Natural killer cell (primary cell): ENCODE data around the gene CNPY4. TPM values are rescaled to one million over a fixed set of nuclear protein-coding genes. Genes with fewer than 3 reads are reported as not detected.

Experiments used
- ATAC-seq, 3 donors: fragments of 150-1000 bp in 2 of 3; fragments of 200-7000 bp in 1 of 3; cut with Tn5 transposase; 1 replicate in 1 of 3; 2 replicates in 2 of 3; pipeline ENCODE4 v1.10.0; 2021; ENCODE audit warnings: mild to moderate bottlenecking in 2 of 3, moderate library complexity in 2 of 3
- DNase-seq, 2 donors: peaks; one replicate each; pipeline versions ENCODE4 v3.0.0 to v3.0.0-alpha.2; 2013 to 2021; ENCODE audit warnings: mixed read lengths in 1 of 2
- H3K27ac ChIP-seq: one replicate; pipeline ENCODE4 v1.5.1; 2013; ENCODE audit warnings: mild to moderate bottlenecking, low read length
- H3K27me3 ChIP-seq: one replicate; pipeline ENCODE4 v1.6.1; 2013; ENCODE audit warnings: low read length; ENCODE audit not compliant: control insufficient read depth, insufficient read depth
- H3K36me3 ChIP-seq: one replicate; pipeline ENCODE4 v1.6.1; 2013; ENCODE audit warnings: low read length; ENCODE audit not compliant: control insufficient read depth, insufficient read depth
- H3K4me1 ChIP-seq: one replicate; pipeline ENCODE4 v1.6.1; 2013; ENCODE audit warnings: low read length; ENCODE audit not compliant: control insufficient read depth, insufficient read depth
- H3K4me3 ChIP-seq: one replicate; pipeline ENCODE4 v1.5.1; 2013; ENCODE audit warnings: low read length
- H3K9me3 ChIP-seq: one replicate; pipeline ENCODE4 v1.6.1; 2013; ENCODE audit warnings: low read length; ENCODE audit not compliant: control insufficient read depth, insufficient read depth
- H3K27ac Mint-ChIP-seq, 2 donors: one replicate each; pipeline ENCODE4 v1.8.0; 2022; ENCODE audit warnings: mild to moderate bottlenecking in 2 of 2, mixed read lengths in 2 of 2, moderate library complexity in 1 of 2
- H3K27me3 Mint-ChIP-seq, 2 donors: one replicate each; pipeline ENCODE4 v1.8.0; 2022; ENCODE audit warnings: low read depth in 2 of 2, mixed read lengths in 2 of 2
- H3K36me3 Mint-ChIP-seq: one replicate; pipeline ENCODE4 v1.8.0; 2022; ENCODE audit warnings: mixed read lengths
- H3K4me1 Mint-ChIP-seq, 2 donors: one replicate each; pipeline ENCODE4 v1.8.0; 2022; ENCODE audit warnings: mixed read lengths in 2 of 2
- H3K4me3 Mint-ChIP-seq: one replicate; pipeline ENCODE4 v1.8.0; 2022; ENCODE audit warnings: mild to moderate bottlenecking, moderate library complexity, mixed read lengths
- H3K9me3 Mint-ChIP-seq, 2 donors: one replicate each; pipeline ENCODE4 v1.8.0; 2022; ENCODE audit warnings: mixed read lengths in 2 of 2
- CTCF ChIP-seq: fragments of 200-600 bp; IDR thresholded peaks from one replicate; pipeline ENCODE4 v1.8.0; 2022; ENCODE audit warnings: antibody characterized with exemption
- WGBS: methylation state at CpG from one replicate; pipeline ENCODE4 v1.1.7; 2013; ENCODE audit warnings: missing lambda C conversion rate; ENCODE audit not compliant: insufficient coverage; 5-methylcytosine and 5-hydroxymethylcytosine counted together
- intact Hi-C: fragments of 100-400 bp; cut with micrococcal nuclease; formaldehyde crosslinking; loops from one replicate; pipeline ENCODE4 v1.14.2; 2022
- total RNA-seq, 4 donors: library from RNA; stranded (reverse); fragments of 120-200 nt in 1 of 4; gene quantifications; one replicate each; pipeline versions ENCODE4 v1.2.3 to v1.2.4, GENCODE V29; 2013 to 2022

Gene CNPY4
- total RNA-seq, 3 donors from 2014 or later (not counting 1 experiment from before 2014, with no cell fraction given) = 19.1 to 25.8 (median 23.9) TPM

- intact Hi-C loops = loop anchor here (1.0 kb wide), 1 partner anchor 10 kb away; the partner anchor contains the start of gene TRAPPC14
- H3K27ac Mint-ChIP-seq = peak within 1 kb of the TSS; percentile 96 to 99
- DNase-seq (peak; percentile 95 to 99), ATAC-seq (peak; percentile 97 to 100 (median 97))
- TF ChIP-seq CTCF = no peak
- Histone ChIP-seq H3K4me1 (peaks cover 27% of the 10 kb centered on the region), H3K27ac (peak within 1 kb of the TSS; percentile 95), H3K27me3 (no peaks in the 10 kb centered on the region), H3K9me3 (no peaks in the 10 kb centered on the region), H3K4me3 (peak within 1 kb of the TSS; percentile 97), H3K36me3 (peaks cover 10% of the 10 kb centered on the region)
- H3K9me3 Mint-ChIP-seq = no peaks in the 10 kb centered on the region
- peak within 1 kb of the TSS; percentile 97 for H3K4me3 Mint-ChIP-seq
- H3K27me3 Mint-ChIP-seq = no peaks in the 10 kb centered on the region
- H3K4me1 Mint-ChIP-seq = peaks cover 30 to 37% of the 10 kb centered on the region in 2 donors
- WGBS = under 1% methylated on average over 37 of the region's 46 CpGs
- H3K36me3 Mint-ChIP-seq = no peaks in the 10 kb centered on the region
Measured at GRCh38 chr7:100148559-100149328, 29.3 kb downstream of the CNPY4 start, which contains the start of gene LAMTOR4. TSS of gene LAMTOR4 (plus strand) at chr7:100148918. CDS start at chr7:100148973, 55 bp downstream.

- Mint-ChIP-seq H3K27ac (peak overlapping the region; percentile 13 to 49), H3K27me3 (no peaks in the 10 kb centered on the region), H3K4me3 (no peak overlapping the region), H3K9me3 (no peaks in the 10 kb centered on the region), H3K4me1 (peaks cover 32 to 50% of the 10 kb centered on the region in 2 donors), H3K36me3 (no peaks in the 10 kb centered on the region)
- Histone ChIP-seq H3K4me3 (no peak overlapping the region), H3K27me3 (no peaks in the 10 kb centered on the region), H3K36me3 (peaks cover 33% of the 10 kb centered on the region), H3K4me1 (peaks cover 41% of the 10 kb centered on the region), H3K9me3 (no peaks in the 10 kb centered on the region), H3K27ac (no peak overlapping the region)
- no peak for ATAC-seq
- intact Hi-C loops = no loop called here
- no peak for DNase-seq
- TF ChIP-seq CTCF = no peak
Measured at GRCh38 chr7:100152404-100152803, 33.0 kb downstream of the CNPY4 start.

- peak overlapping the region; percentile 13 to 49 for H3K27ac Mint-ChIP-seq
- intact Hi-C loops = no loop called here
- Histone ChIP-seq H3K4me3 (no peak overlapping the region), H3K4me1 (peaks cover 45% of the 10 kb centered on the region), H3K36me3 (peaks cover 33% of the 10 kb centered on the region), H3K27ac (no peak overlapping the region), H3K9me3 (no peaks in the 10 kb centered on the region), H3K27me3 (no peaks in the 10 kb centered on the region)
- no peaks in the 10 kb centered on the region for H3K9me3 Mint-ChIP-seq
- no peak overlapping the region for H3K4me3 Mint-ChIP-seq
- no peak for ATAC-seq
- H3K36me3 Mint-ChIP-seq = no peaks in the 10 kb centered on the region
- DNase-seq = no peak
- no peak for TF ChIP-seq CTCF
- no peaks in the 10 kb centered on the region for H3K27me3 Mint-ChIP-seq
- H3K4me1 Mint-ChIP-seq = peaks cover 35 to 54% of the 10 kb centered on the region in 2 donors
- WGBS = 97% methylated on average over 16 of the region's 18 CpGs
Measured at GRCh38 chr7:100152937-100153666, 33.7 kb downstream of the CNPY4 start.
